CD8-positive, alpha-beta memory T cell (primary cell): ENCODE measurements around the gene ODF2L. TPM values are rescaled to one million over a fixed set of nuclear protein-coding genes. Genes with fewer than 3 reads are reported as not detected.
"Not testable (repeated sequence)": the region's sequence is repeated elsewhere in the genome, so short reads cannot be mapped to it uniquely, and the experiment has no call there.

Experiments
- CTCF ChIA-PET: fragments of 350-600 bp; sonication (Branson Sonifier 250); formaldehyde crosslinking; loops from one replicate; lab custom pipeline; 2021; ENCODE audit warnings: antibody characterized with exemption; lab: Charles Lee
- POLR2A ChIA-PET: fragments of 350-600 bp; sonication (Branson Sonifier 250); formaldehyde crosslinking; loops from one replicate; lab custom pipeline; 2021; ENCODE audit warnings: antibody characterized with exemption; lab: Charles Lee
- DNase-seq, 5 donors: peaks; one replicate each; pipeline versions ENCODE4 v3.0.0 to v3.0.0-alpha.2; 2020 to 2022; ENCODE audit warnings: mixed read lengths in 1 of 5
- H3K27ac ChIP-seq: one replicate; pipeline ENCODE4 v1.7.0; 2013; ENCODE audit warnings: low read depth, mild to moderate bottlenecking, low read length, moderate library complexity
- H3K27me3 ChIP-seq: 2 replicates; pipeline ENCODE4 v1.7.0; 2013; ENCODE audit warnings: low read length, mild to moderate bottlenecking; ENCODE audit not compliant: insufficient read depth, poor library complexity, severe bottlenecking
- H3K36me3 ChIP-seq: 2 replicates; pipeline ENCODE4 v1.7.0; 2013; ENCODE audit warnings: mild to moderate bottlenecking, low read length, moderate library complexity; ENCODE audit not compliant: insufficient read depth
- H3K4me1 ChIP-seq: 2 replicates; pipeline ENCODE4 v1.7.0; 2013; ENCODE audit warnings: mild to moderate bottlenecking, low read length, moderate library complexity; ENCODE audit not compliant: insufficient read depth
- H3K4me3 ChIP-seq: 2 replicates; pipeline ENCODE4 v1.7.0; 2013; ENCODE audit warnings: mild to moderate bottlenecking, low read length
- H3K9me3 ChIP-seq: 2 replicates; pipeline ENCODE4 v1.7.0; 2013; ENCODE audit warnings: mild to moderate bottlenecking, low read length
- H3K27ac Mint-ChIP-seq, 8 donors: one replicate each; pipeline ENCODE4 v1.8.0; 2020 to 2021; ENCODE audit warnings: mixed read lengths in 8 of 8, mild to moderate bottlenecking in 6 of 8, inconsistent platforms in 3 of 8, moderate library complexity in 3 of 8
- H3K27me3 Mint-ChIP-seq, 2 donors: one replicate each; pipeline ENCODE4 v1.8.0; 2020 to 2021; ENCODE audit warnings: mixed read lengths in 2 of 2, mild to moderate bottlenecking in 1 of 2, moderate library complexity in 1 of 2
- H3K36me3 Mint-ChIP-seq, 3 donors: one replicate each; pipeline ENCODE4 v1.8.0; 2020 to 2021; ENCODE audit warnings: mixed read lengths in 3 of 3, inconsistent platforms in 1 of 3, mild to moderate bottlenecking in 1 of 3
- H3K4me1 Mint-ChIP-seq, 3 donors: one replicate each; pipeline ENCODE4 v1.8.0; 2020 to 2021; ENCODE audit warnings: mixed read lengths in 3 of 3, inconsistent platforms in 1 of 3, mild to moderate bottlenecking in 1 of 3
- H3K4me3 Mint-ChIP-seq, 7 donors: one replicate each; pipeline ENCODE4 v1.8.0; 2020 to 2021; ENCODE audit warnings: mixed read lengths in 7 of 7, mild to moderate bottlenecking in 6 of 7, moderate library complexity in 4 of 7, inconsistent platforms in 2 of 7
- H3K9me3 Mint-ChIP-seq, 5 donors: one replicate each; pipeline ENCODE4 v1.8.0; 2020 to 2022; ENCODE audit warnings: mixed read lengths in 5 of 5, mild to moderate bottlenecking in 3 of 5, moderate library complexity in 2 of 5, inconsistent platforms in 1 of 5
- polyA plus RNA-seq: library from polyadenylated mRNA; unstranded; fragments of 300-500 nt; fragmentation: Illumina TruSeq; gene quantifications from one replicate; pipeline ENCODE4 v1.2.3, GENCODE V29; 2021
- total RNA-seq, 2 experiments: library from RNA; stranded (reverse); gene quantifications; one replicate each; pipeline ENCODE4 v1.2.3, GENCODE V29; 2021

The ODF2L gene
- total and polyA plus RNA-seq, 3 experiments from 2014 or later: 27.6 to 52.9 (median 30.1) TPM

DNA sequence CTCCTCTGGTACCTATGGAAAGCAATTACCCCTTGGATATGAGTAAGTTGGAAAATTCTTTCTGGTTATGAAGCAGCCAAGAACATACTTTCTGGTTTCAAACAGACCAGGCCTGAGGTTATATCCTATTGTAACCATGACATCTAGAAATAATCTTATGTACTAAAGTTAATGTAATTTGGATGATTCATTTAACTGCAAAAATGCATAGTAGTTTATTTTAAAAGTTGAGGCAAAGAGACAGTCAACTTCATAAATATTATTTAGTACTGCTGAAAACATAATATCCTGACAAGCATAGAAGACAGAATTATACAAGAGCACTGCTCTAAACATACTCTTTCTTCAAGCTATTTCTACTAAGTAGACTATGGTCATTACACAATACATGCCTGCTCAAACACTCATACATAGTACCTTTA, 25.5 kb downstream of the ODF2L start:
- CTCF ChIA-PET: no interaction called here

DNA sequence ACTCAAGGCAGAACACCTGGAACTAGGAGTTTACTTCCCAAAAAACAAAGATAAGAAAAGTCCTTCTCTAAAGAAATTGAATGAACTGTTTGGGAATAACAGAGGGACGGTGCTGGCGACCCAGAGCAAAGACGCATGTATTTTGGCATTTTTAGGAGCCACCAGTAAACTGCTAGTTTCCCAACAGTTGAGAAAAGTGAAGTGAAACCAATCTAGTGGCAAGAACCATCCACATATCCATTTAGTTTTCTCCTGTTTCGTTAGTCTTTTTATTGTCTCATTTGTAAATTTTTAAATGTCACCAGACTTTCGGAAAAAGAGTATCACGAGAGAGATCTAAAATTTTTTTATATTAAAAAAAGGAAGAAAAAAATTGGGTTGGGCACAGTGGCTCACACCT, 30.2 kb downstream of the ODF2L start:
- no peaks in the 10 kb centered on the region for H3K9me3 Mint-ChIP-seq
- peaks cover 6 to 47% (median 12%) of the 10 kb centered on the region in 3 donors for H3K36me3 Mint-ChIP-seq
- H3K27me3 Mint-ChIP-seq: no peaks in the 10 kb centered on the region
- no peaks in the 10 kb centered on the region for H3K4me1 Mint-ChIP-seq
- no peak for DNase-seq
- Histone ChIP-seq H3K27ac (no peak overlapping the region), H3K4me3 (no peak overlapping the region), H3K27me3 (no peaks in the 10 kb centered on the region), H3K9me3 (no peaks in the 10 kb centered on the region), H3K4me1 (no peaks in the 10 kb centered on the region), H3K36me3 (no peaks in the 10 kb centered on the region)
- no peak overlapping the region for H3K4me3 Mint-ChIP-seq
- ChIA-PET POLR2A (interaction anchor here (0.7 kb wide), 1 partner anchor 9 kb away, joined by 3 read pairs; no protein-coding TSS in a partner anchor), CTCF (no interaction called here)
- H3K27ac Mint-ChIP-seq: no peak overlapping the region

More for the DNA sequence above, 25.5 kb downstream of the ODF2L start:
- no peaks in the 10 kb centered on the region for H3K9me3 ChIP-seq
- H3K27ac Mint-ChIP-seq: no peak overlapping the region
- H3K27ac ChIP-seq: no peak overlapping the region
- no peaks in the 10 kb centered on the region for H3K9me3 Mint-ChIP-seq
- peaks cover 12 to 53% (median 15%) of the 10 kb centered on the region in 3 donors for H3K36me3 Mint-ChIP-seq
- no peak for DNase-seq
- no peak overlapping the region for H3K4me3 Mint-ChIP-seq
- POLR2A ChIA-PET: no interaction called here
- no peaks in the 10 kb centered on the region for H3K4me1 Mint-ChIP-seq
- H3K4me3 ChIP-seq: no peak overlapping the region
- no peaks in the 10 kb centered on the region for H3K27me3 ChIP-seq
- peaks cover 13% of the 10 kb centered on the region for H3K36me3 ChIP-seq
- no peaks in the 10 kb centered on the region for H3K4me1 ChIP-seq
- H3K27me3 Mint-ChIP-seq: peaks cover 0 to 1% of the 10 kb centered on the region in 2 donors

DNA sequence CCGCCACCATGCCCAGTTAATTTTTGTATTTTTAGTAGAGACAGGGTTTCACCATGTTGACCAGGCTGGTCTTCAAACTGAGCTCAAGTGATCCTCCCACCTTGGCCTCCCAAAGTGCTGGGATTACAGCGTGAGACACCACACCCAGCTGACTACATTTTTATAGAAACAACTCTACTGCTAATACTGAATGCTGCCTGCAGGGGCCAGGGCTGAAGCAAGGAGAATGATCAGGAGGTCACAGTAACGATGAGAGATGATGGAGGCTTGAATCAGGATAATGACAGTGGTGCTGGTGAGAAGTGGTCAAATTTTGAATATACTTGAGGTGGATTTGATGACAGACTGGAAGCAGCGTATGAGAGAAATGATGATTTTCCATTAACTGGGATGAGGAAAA, 33.3 kb downstream of the ODF2L start:
- DNase-seq: no peak
- Histone ChIP-seq H3K4me1 (no peaks in the 10 kb centered on the region), H3K4me3 (no peak overlapping the region), H3K9me3 (no peaks in the 10 kb centered on the region), H3K36me3 (no peaks in the 10 kb centered on the region), H3K27me3 (no peaks in the 10 kb centered on the region), H3K27ac (no peak overlapping the region)
- POLR2A ChIA-PET: no interaction called here
- CTCF ChIA-PET: no interaction called here
- no peaks in the 10 kb centered on the region for H3K4me1 Mint-ChIP-seq
- peaks cover 16 to 52% (median 19%) of the 10 kb centered on the region in 3 donors for H3K36me3 Mint-ChIP-seq
- no peak overlapping the region for H3K4me3 Mint-ChIP-seq
- no peaks in the 10 kb centered on the region for H3K27me3 Mint-ChIP-seq
- peak overlapping the region in 1 of 8 donors; percentile 16 for H3K27ac Mint-ChIP-seq
- H3K9me3 Mint-ChIP-seq: no peaks in the 10 kb centered on the region

DNA sequence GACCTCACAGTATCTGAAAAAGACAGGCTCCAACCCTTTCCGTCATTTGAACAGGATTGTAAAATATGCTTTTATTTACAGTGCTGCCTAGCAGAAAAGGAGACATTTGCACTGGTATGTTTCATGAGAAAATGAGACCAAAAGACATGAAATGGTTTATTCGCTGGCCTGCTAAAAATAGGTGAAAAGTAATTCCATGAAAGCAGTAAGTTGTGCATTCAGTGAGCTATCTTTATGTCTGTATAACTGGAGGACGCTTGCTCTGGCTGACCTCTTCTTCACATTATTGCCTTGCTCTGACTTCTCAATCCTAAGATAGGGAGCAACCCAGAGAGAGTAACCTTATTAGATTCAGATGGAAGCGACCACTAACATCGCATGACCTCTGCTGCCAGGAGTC, 38.3 kb downstream of the ODF2L start:
- CTCF ChIA-PET: no interaction called here
- Histone ChIP-seq H3K27me3 (no peaks in the 10 kb centered on the region), H3K4me3 (no peak overlapping the region), H3K36me3 (peaks cover 6% of the 10 kb centered on the region), H3K9me3 (no peaks in the 10 kb centered on the region), H3K27ac (no peak overlapping the region), H3K4me1 (no peaks in the 10 kb centered on the region)
- DNase-seq: no peak
- H3K27ac Mint-ChIP-seq: no peak overlapping the region
- H3K4me1 Mint-ChIP-seq: no peaks in the 10 kb centered on the region
- POLR2A ChIA-PET: no interaction called here
- H3K36me3 Mint-ChIP-seq: peaks cover 26 to 75% (median 35%) of the 10 kb centered on the region in 3 donors
- H3K27me3 Mint-ChIP-seq: no peaks in the 10 kb centered on the region
- H3K9me3 Mint-ChIP-seq: no peaks in the 10 kb centered on the region
- H3K4me3 Mint-ChIP-seq: no peak overlapping the region

DNA sequence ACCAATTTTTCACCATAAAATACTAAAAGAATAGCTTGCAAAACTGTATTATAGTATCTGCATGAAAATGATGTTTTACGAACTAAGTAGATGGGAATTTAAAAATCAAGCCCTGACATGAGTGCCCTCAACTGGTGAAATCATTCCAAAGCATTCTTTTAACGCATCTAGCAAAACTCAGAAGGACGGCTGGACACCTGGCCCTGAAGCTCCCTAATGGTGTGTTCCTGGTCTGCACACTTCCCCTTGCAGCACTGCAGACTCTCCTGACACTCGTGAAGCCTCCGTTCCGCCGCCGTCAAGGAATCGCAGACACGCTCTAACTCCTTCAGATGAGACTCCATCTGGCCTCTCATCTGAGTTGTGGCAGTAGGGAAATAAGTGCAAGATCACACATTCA, 39.9 kb downstream of the ODF2L start:
- Mint-ChIP-seq H3K4me1 (no peaks in the 10 kb centered on the region), H3K36me3 (peaks cover 40 to 80% (median 42%) of the 10 kb centered on the region in 3 donors), H3K27me3 (no peaks in the 10 kb centered on the region), H3K4me3 (no peak overlapping the region), H3K27ac (no peak overlapping the region), H3K9me3 (peaks cover 0 to 5% (median 2%) of the 10 kb centered on the region in 5 donors)
- CTCF ChIA-PET: no interaction called here
- POLR2A ChIA-PET: no interaction called here
- Histone ChIP-seq H3K27ac (no peak overlapping the region), H3K4me1 (no peaks in the 10 kb centered on the region), H3K36me3 (peaks cover 6% of the 10 kb centered on the region), H3K27me3 (no peaks in the 10 kb centered on the region), H3K9me3 (no peaks in the 10 kb centered on the region), H3K4me3 (no peak overlapping the region)
- no peak for DNase-seq

DNA sequence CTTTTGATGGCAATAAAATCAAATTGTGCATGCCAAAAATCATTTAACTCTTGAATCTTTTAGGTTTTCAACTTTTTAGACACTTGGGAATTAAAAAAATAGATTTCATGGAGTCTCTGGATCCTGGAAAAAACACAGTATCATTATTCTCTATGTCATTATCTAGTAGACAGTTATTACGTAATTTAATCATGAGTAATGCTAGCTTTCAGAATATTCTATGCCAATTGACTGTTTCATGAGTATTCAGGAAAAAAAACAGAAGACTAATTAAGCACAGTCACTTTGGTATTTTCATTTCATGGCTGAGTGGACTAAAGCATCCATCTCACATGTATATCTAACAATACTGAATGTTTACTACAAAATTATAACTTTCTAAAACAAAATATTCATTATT, 44.0 kb downstream of the ODF2L start:
- POLR2A ChIA-PET: no interaction called here

DNA sequence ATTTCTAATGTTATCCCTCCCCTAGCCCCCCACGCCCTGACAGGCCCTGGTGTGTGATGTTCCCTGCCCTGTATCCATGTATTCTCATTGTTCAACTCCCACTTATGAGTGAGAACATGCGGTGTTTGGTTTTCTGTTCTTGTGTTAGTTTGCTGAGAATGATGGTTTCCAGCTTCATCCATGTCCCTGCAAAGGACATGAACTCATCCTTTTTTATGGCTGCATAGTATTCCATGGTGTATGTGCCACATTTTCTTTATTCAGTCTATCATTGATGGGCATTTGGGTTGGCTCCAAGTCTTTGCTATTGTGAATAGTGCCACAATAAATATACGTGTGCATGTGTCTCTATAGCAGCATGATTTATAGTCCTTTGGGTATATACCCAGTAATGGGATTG, 45.9 kb downstream of the ODF2L start:
- H3K4me1 Mint-ChIP-seq, H3K4me1 ChIP-seq, H3K4me3 ChIP-seq, H3K4me3 Mint-ChIP-seq, H3K27me3 ChIP-seq, H3K27me3 Mint-ChIP-seq, H3K27ac Mint-ChIP-seq, H3K27ac ChIP-seq, CTCF ChIA-PET, POLR2A ChIA-PET, DNase-seq, H3K36me3 ChIP-seq, H3K9me3 ChIP-seq: not testable (repeated sequence)
- H3K36me3 Mint-ChIP-seq: peaks cover 30 to 51% (median 44%) of the 10 kb centered on the region in 3 donors
- peaks cover 1 to 12% (median 8%) of the 10 kb centered on the region in 5 donors for H3K9me3 Mint-ChIP-seq

More for the DNA sequence above, 44.0 kb downstream of the ODF2L start:
- H3K27me3 ChIP-seq: no peaks in the 10 kb centered on the region
- no peaks in the 10 kb centered on the region for H3K9me3 ChIP-seq
- H3K4me3 ChIP-seq: no peak overlapping the region
- no peak for DNase-seq
- CTCF ChIA-PET: no interaction called here
- Mint-ChIP-seq H3K27me3 (no peaks in the 10 kb centered on the region), H3K27ac (no peak overlapping the region), H3K9me3 (peaks cover 0 to 9% (median 6%) of the 10 kb centered on the region in 5 donors), H3K36me3 (peaks cover 36 to 66% (median 42%) of the 10 kb centered on the region in 3 donors), H3K4me3 (no peak overlapping the region), H3K4me1 (no peaks in the 10 kb centered on the region)
- no peaks in the 10 kb centered on the region for H3K4me1 ChIP-seq
- H3K27ac ChIP-seq: no peak overlapping the region
- peaks cover 6% of the 10 kb centered on the region for H3K36me3 ChIP-seq

DNA sequence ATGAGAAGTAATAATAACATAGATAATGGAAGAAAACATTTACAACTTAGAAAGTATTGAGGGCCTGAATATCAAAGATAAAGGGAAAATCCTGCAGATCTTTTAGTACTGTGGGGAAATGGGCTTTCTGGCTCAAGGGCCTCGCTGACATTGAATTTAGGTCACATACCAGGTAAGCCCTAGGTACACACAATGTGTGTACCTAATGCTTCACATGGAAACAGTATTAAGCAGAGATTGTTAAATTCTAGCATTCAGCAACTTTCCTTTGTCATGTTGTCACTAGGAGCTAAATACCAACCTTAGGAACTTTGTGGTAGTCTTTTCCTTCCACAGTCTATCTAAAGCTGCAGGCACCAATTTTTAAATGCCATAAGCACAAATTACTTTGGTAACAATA, 49.7 kb downstream of the ODF2L start:
- Histone ChIP-seq H3K27me3 (no peaks in the 10 kb centered on the region), H3K27ac (no peak overlapping the region), H3K4me1 (no peaks in the 10 kb centered on the region), H3K9me3 (no peaks in the 10 kb centered on the region), H3K36me3 (no peaks in the 10 kb centered on the region), H3K4me3 (no peak overlapping the region)
- Mint-ChIP-seq H3K9me3 (peaks cover 6 to 22% (median 14%) of the 10 kb centered on the region in 5 donors), H3K27ac (no peak overlapping the region), H3K4me1 (no peaks in the 10 kb centered on the region), H3K4me3 (no peak overlapping the region), H3K36me3 (peaks cover 4 to 19% (median 15%) of the 10 kb centered on the region in 3 donors), H3K27me3 (peaks cover 0 to 2% of the 10 kb centered on the region in 2 donors)
- ChIA-PET CTCF (no interaction called here), POLR2A (no interaction called here)
- DNase-seq: no peak
